Astrocyte of the spinal cord (primary cell): ENCODE measurements around the gene AQP7.
"Not testable (repeated sequence)": the region's sequence is repeated elsewhere in the genome, so short reads cannot be mapped to it uniquely, and the experiment has no call there.

Experiments used
- DNase-seq: peaks from one replicate; pipeline ENCODE4 v3.0.0; 2011; ENCODE audit warnings: low read depth, low spot score
- H3K4me3 ChIP-seq: 2 replicates; pipeline ENCODE4 v1.5.1; 2011; ENCODE audit warnings: low read depth, mild to moderate bottlenecking, low read length, moderate library complexity
- CTCF ChIP-seq: IDR thresholded peaks from 2 replicates; pipeline ENCODE4 v1.5.1; 2012; ENCODE audit warnings: low read depth, mild to moderate bottlenecking, low read length, inconsistent platforms
- in situ Hi-C: cut with HindIII; loops from 2 replicates; pipeline ENCODE4 v1.10.0; 2017; ENCODE audit warnings: low sequenced_read_pairs

Gene AQP7

GRCh38 chr9:33414889-33415500, 12.6 kb upstream of the AQP7 start:
- no peak overlapping the region for H3K4me3 ChIP-seq
- TF ChIP-seq CTCF: no peak
- DNase-seq: no peak
- in situ Hi-C loops: no loop called here

- in situ Hi-C loops: no loop called here
- no peak overlapping the region for H3K4me3 ChIP-seq
- no peak for TF ChIP-seq CTCF
- DNase-seq: no peak
Observed at GRCh38 chr9:33414268-33414667, 11.9 kb upstream of the AQP7 start.

GRCh38 chr9:33408087-33408486, 5.7 kb upstream of the AQP7 start:
- no peak overlapping the region for H3K4me3 ChIP-seq
- no peak for DNase-seq
- TF ChIP-seq CTCF: no peak
- in situ Hi-C loops: no loop called here

- no peak overlapping the region for H3K4me3 ChIP-seq
- DNase-seq: no peak
- in situ Hi-C loops: no loop called here
- TF ChIP-seq CTCF: no peak
Observed at GRCh38 chr9:33407061-33407460, 4.7 kb upstream of the AQP7 start.

GRCh38 chr9:33404788-33405362, 2.5 kb upstream of the AQP7 start:
- TF ChIP-seq CTCF: no peak
- in situ Hi-C loops: no loop called here
- DNase-seq: no peak
- H3K4me3 ChIP-seq: no peak overlapping the region

GRCh38 chr9:33403941-33404787, 1.8 kb upstream of the AQP7 start:
- no peak for TF ChIP-seq CTCF
- H3K4me3 ChIP-seq: no peak overlapping the region
- DNase-seq: no peak
- in situ Hi-C loops: no loop called here

GRCh38 chr9:33401809-33402208, 559 bp downstream of the AQP7 start:
- in situ Hi-C loops, H3K4me3 ChIP-seq, DNase-seq: not testable (repeated sequence)

- DNase-seq, in situ Hi-C loops, H3K4me3 ChIP-seq: not testable (repeated sequence)
Observed at GRCh38 chr9:33399047-33399446, 3.3 kb downstream of the AQP7 start.

GRCh38 chr9:33397801-33398200, 4.6 kb downstream of the AQP7 start:
- DNase-seq, H3K4me3 ChIP-seq, in situ Hi-C loops: not testable (repeated sequence)
